Keratinocyte (primary cell): Measurements from ENCODE around the gene STMN3. TPM values are rescaled to one million over a fixed set of nuclear protein-coding genes. Genes with fewer than 3 reads are reported as not detected.

ENCODE experiments used
- DNase-seq: peaks from one replicate; pipeline ENCODE4 v3.0.0-alpha.2; 2011; ENCODE audit warnings: low read depth, missing footprints, low spot score
- FAIRE-seq: peaks from 2 replicates; lab custom pipeline; 2011; peaks lifted over from hg19 to GRCh38; lab: Jason Lieb, UNC
- H2AFZ ChIP-seq: 2 replicates; pipeline ENCODE4 v1.6.0; 2012; ENCODE audit warnings: low read length, control low read depth, inconsistent platforms; ENCODE audit not compliant: control insufficient read depth
- H3K27ac ChIP-seq: 2 replicates; pipeline ENCODE4 v1.5.1; 2011; ENCODE audit warnings: low read length; ENCODE audit not compliant: control insufficient read depth, insufficient read depth
- H3K27me3 ChIP-seq: 3 replicates; pipeline ENCODE4 v1.6.0; 2011; ENCODE audit warnings: low read length; ENCODE audit not compliant: control insufficient read depth, insufficient read depth; ENCODE audit errors: extremely low read depth
- H3K36me3 ChIP-seq, 2 experiments: 2 replicates in 1 of 2; 3 replicates in 1 of 2; pipeline ENCODE4 v1.5.1; 2011; ENCODE audit warnings: low read length in 2 of 2, mild to moderate bottlenecking in 1 of 2; ENCODE audit not compliant: control insufficient read depth in 2 of 2, insufficient read depth in 2 of 2; ENCODE audit errors: extremely low read depth in 1 of 2
- H3K4me1 ChIP-seq: 3 replicates; pipeline ENCODE4 v1.5.1; 2011; ENCODE audit warnings: low read length; ENCODE audit not compliant: control insufficient read depth, insufficient read depth; ENCODE audit errors: extremely low read depth
- H3K4me2 ChIP-seq: 3 replicates; pipeline ENCODE4 v1.6.0; 2011; ENCODE audit warnings: low read depth, low read length; ENCODE audit not compliant: control insufficient read depth, insufficient read depth; ENCODE audit errors: extremely low read depth
- H3K4me3 ChIP-seq, 3 experiments: fragments of 200-600 bp in 1 of 3; sonication (generic) in 1 of 3; 2 replicates in 2 of 3; 3 replicates in 1 of 3; pipeline ENCODE4 v1.5.1; 2011 to 2016; ENCODE audit warnings: low read length in 3 of 3, mild to moderate bottlenecking in 3 of 3, control low read depth in 2 of 3, inconsistent platforms in 1 of 3, low read depth in 1 of 3, mixed read lengths in 1 of 3, mixed run types in 1 of 3, moderate library complexity in 1 of 3; ENCODE audit not compliant: control insufficient read depth in 2 of 3, insufficient read depth in 2 of 3; ENCODE audit errors: extremely low read depth in 1 of 3
- H3K79me2 ChIP-seq: 2 replicates; pipeline ENCODE4 v1.6.0; 2012; ENCODE audit warnings: low read length; ENCODE audit not compliant: control insufficient read depth, insufficient read depth
- H3K9ac ChIP-seq: 3 replicates; pipeline ENCODE4 v1.6.0; 2011; ENCODE audit warnings: low read length; ENCODE audit not compliant: control insufficient read depth, insufficient read depth; ENCODE audit errors: extremely low read depth
- H3K9me1 ChIP-seq: 3 replicates; pipeline ENCODE4 v1.6.0; 2011; ENCODE audit warnings: low read length; ENCODE audit not compliant: control insufficient read depth, insufficient read depth; ENCODE audit errors: extremely low read depth
- H3K9me3 ChIP-seq: 2 replicates; pipeline ENCODE4 v1.5.1; 2012; ENCODE audit warnings: low read depth, low read length; ENCODE audit not compliant: control insufficient read depth
- H4K20me1 ChIP-seq: 3 replicates; pipeline ENCODE4 v1.6.0; 2011; ENCODE audit warnings: low read length; ENCODE audit not compliant: control insufficient read depth, insufficient read depth; ENCODE audit errors: extremely low read depth
- EZH2 ChIP-seq: IDR thresholded peaks from one replicate; pipeline ENCODE4 v1.6.1; 2012; ENCODE audit warnings: inconsistent platforms, mild to moderate bottlenecking, low read length, moderate library complexity
- dilution Hi-C: fragments of 300-500 bp; cut with MboI; formaldehyde crosslinking; loops from one replicate; pipeline ENCODE4 v1.7.0; 2020; ENCODE audit warnings: low sequenced_read_pairs; ENCODE audit not compliant: extremely low pct_ligation_motif_present
- polyA plus RNA-seq, 5 experiments: library from polyadenylated mRNA; depleted of rRNA in 3 of 5; stranded (reverse) in 3 of 5; stranded (forward) in 1 of 5; unstranded in 1 of 5; fragments of >200 nt; gene quantifications; 1 replicate in 1 of 5; 2 replicates in 3 of 5; 3 replicates in 1 of 5; pipeline versions ENCODE4 v1.2.1 to v1.2.3, GENCODE V29; 2011 to 2012; ENCODE audit warnings: missing spikeins in 2 of 5, low read depth in 1 of 5, low replicate concordance in 1 of 5
- TF ChIP-seq, protein P1 (sequence below), 3 experiments: IDR thresholded peaks in 1 of 3; conservative IDR thresholded peaks in 1 of 3; optimal IDR thresholded peaks in 1 of 3; 2 replicates in 2 of 3; 3 replicates in 1 of 3; pipeline versions ENCODE3 to v1.5.1; 2011; ENCODE audit warnings: low read length in 3 of 3, mild to moderate bottlenecking in 3 of 3, moderate library complexity in 2 of 3, control low read depth in 1 of 3, inconsistent platforms in 1 of 3; ENCODE audit not compliant: insufficient read depth in 2 of 3; ENCODE audit errors: extremely low read depth in 1 of 3

The STMN3 gene
- polyA plus RNA-seq, 1 donor (not counting 4 experiments of a cell fraction or from before 2014, with no cell fraction given) = 12.0 TPM

DNA sequence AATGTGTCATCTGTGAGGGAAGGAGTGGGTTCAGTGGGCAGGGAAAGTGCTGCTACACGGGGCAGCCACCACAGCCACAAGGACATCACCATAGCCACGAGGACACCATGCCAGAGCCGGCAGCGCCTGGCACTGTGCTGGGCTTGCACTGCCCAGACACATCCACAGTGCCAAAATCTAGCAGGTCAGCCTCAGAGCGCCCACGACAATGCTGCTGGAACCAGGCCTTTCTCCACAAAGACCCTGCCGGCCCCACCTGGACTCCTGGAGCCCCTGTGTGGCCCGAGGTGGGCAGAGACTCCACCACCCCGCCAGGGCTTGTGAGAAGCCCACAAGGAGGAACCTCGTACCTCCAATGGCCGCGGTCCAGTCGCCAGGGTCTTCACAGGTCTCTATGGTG lies 60.6 kb downstream of the STMN3 start:
- peaks cover 9 to 27% of the 10 kb centered on the region in 2 experiments for H3K36me3 ChIP-seq
- no peaks in the 10 kb centered on the region for H3K79me2 ChIP-seq
- TF ChIP-seq, protein P1, sequence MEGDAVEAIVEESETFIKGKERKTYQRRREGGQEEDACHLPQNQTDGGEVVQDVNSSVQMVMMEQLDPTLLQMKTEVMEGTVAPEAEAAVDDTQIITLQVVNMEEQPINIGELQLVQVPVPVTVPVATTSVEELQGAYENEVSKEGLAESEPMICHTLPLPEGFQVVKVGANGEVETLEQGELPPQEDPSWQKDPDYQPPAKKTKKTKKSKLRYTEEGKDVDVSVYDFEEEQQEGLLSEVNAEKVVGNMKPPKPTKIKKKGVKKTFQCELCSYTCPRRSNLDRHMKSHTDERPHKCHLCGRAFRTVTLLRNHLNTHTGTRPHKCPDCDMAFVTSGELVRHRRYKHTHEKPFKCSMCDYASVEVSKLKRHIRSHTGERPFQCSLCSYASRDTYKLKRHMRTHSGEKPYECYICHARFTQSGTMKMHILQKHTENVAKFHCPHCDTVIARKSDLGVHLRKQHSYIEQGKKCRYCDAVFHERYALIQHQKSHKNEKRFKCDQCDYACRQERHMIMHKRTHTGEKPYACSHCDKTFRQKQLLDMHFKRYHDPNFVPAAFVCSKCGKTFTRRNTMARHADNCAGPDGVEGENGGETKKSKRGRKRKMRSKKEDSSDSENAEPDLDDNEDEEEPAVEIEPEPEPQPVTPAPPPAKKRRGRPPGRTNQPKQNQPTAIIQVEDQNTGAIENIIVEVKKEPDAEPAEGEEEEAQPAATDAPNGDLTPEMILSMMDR (optimal IDR thresholded peaks at IDR 0.05 in 1 of 3, IDR thresholded peaks at IDR 0.05 in 1 of 3, conservative IDR thresholded peaks at IDR 0.05 in 1 of 3; ENCODE audit: extremely low read depth in 1 of 3, insufficient read depth in 2 of 3, low read length in 3 of 3) = no peak
- TF ChIP-seq EZH2 = no peak
- no peaks in the 10 kb centered on the region for H3K4me1 ChIP-seq
- dilution Hi-C loops = no loop called here
- no peaks in the 10 kb centered on the region for H4K20me1 ChIP-seq
- H3K4me2 ChIP-seq = no peak overlapping the region
- H3K4me3 ChIP-seq = no peak overlapping the region
- no peak for DNase-seq
- H3K9me3 ChIP-seq = no peaks in the 10 kb centered on the region
- no peak overlapping the region for H3K9ac ChIP-seq
- no peaks in the 10 kb centered on the region for H3K9me1 ChIP-seq
- no peaks in the 10 kb centered on the region for H3K27me3 ChIP-seq
- H2AFZ ChIP-seq = no peak overlapping the region
- H3K27ac ChIP-seq = no peak overlapping the region
- no peak for FAIRE-seq

DNA sequence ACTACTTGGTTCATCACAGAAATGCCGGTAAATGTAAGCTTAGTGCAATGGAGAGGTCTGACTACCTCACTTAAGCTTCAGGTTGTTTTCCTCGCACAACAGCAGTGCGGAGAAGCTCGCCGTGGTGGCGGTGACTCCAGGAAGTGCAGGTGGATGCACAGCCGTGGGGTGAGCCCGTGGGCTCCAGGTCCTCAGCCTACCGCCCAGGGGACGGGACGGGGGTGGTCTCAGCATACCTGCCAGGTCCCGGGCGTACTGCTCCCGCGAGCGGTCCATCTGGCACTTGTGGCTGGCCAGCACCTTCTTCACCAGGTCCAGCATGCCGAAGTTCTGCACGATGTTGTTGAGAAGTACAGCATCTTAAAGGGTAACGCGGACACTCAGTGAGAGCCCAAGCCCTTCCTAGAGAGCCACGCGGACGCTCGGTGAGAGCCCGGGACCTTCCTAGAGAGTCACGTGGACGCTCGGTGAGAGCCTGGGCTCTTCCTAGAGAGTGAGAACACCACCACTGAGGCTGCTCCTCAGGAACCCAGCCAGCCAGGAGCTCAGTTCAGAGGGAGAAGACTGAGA lies 61.4 kb downstream of the STMN3 start:
- H3K4me1 ChIP-seq = no peaks in the 10 kb centered on the region
- H3K27ac ChIP-seq = no peak overlapping the region
- no peaks in the 10 kb centered on the region for H3K9me3 ChIP-seq
- no peak overlapping the region for H2AFZ ChIP-seq
- TF ChIP-seq, protein P1 (optimal IDR thresholded peaks at IDR 0.05 in 1 of 3, IDR thresholded peaks at IDR 0.05 in 1 of 3, conservative IDR thresholded peaks at IDR 0.05 in 1 of 3; ENCODE audit: extremely low read depth in 1 of 3, insufficient read depth in 2 of 3, low read length in 3 of 3) = no peak
- no peak for TF ChIP-seq EZH2
- no peaks in the 10 kb centered on the region for H4K20me1 ChIP-seq
- H3K9me1 ChIP-seq = no peaks in the 10 kb centered on the region
- no peak overlapping the region for H3K4me2 ChIP-seq
- no peak for DNase-seq
- no peak overlapping the region for H3K4me3 ChIP-seq
- FAIRE-seq = no peak
- dilution Hi-C loops = no loop called here
- peaks cover 9 to 25% of the 10 kb centered on the region in 2 experiments for H3K36me3 ChIP-seq
- H3K9ac ChIP-seq = no peak overlapping the region
- H3K27me3 ChIP-seq = no peaks in the 10 kb centered on the region
- no peaks in the 10 kb centered on the region for H3K79me2 ChIP-seq
